NCI-H774 (cell line): ENCODE results near the gene ZNF888.
A peak's percentile ranks its signal among the peaks of the same experiment; 100 is the strongest.

Experiments
- DNase-seq: peaks from one replicate; lab custom pipeline; 2025; lab: John Stamatoyannopoulos, UW

The ZNF888 gene

GRCh38 chr19:52922841-52923777, at the start of gene ZNF888:
Gene ZNF888 (minus strand): TSS chr19:52923428. CDS start chr19:52917873, 5,555 bp downstream.
- peak; percentile 77 for DNase-seq

- no peak for DNase-seq
Observed at GRCh38 chr19:52967772-52968171, 44.5 kb upstream of the ZNF888 start.

GRCh38 chr19:52963247-52963618, 40.0 kb upstream of the ZNF888 start:
- no peak for DNase-seq

- DNase-seq = peak; percentile 95
Observed at GRCh38 chr19:52962394-52963246, 39.4 kb upstream of the ZNF888 start, which contains the start of gene ZNF816. Gene ZNF816 (minus strand): TSS chr19:52962881. CDS start chr19:52956089, 6,792 bp downstream.

GRCh38 chr19:52961981-52962380, 38.8 kb upstream of the ZNF888 start:
- no peak for DNase-seq

- DNase-seq = no peak
Observed at GRCh38 chr19:52959613-52960295, 36.5 kb upstream of the ZNF888 start.

- no peak for DNase-seq
Observed at GRCh38 chr19:52957591-52957990, 34.4 kb upstream of the ZNF888 start.

- no peak for DNase-seq
Observed at GRCh38 chr19:52956917-52957316, 33.7 kb upstream of the ZNF888 start.

GRCh38 chr19:52949422-52949821, 26.2 kb upstream of the ZNF888 start:
- DNase-seq = no peak

GRCh38 chr19:52948025-52948770, 25.0 kb upstream of the ZNF888 start:
- DNase-seq = no peak

GRCh38 chr19:52946322-52947310, 23.4 kb upstream of the ZNF888 start:
- no peak for DNase-seq

- DNase-seq = no peak
Observed at GRCh38 chr19:52945652-52946321, 22.6 kb upstream of the ZNF888 start.

GRCh38 chr19:52944703-52945493, 21.7 kb upstream of the ZNF888 start:
- peak; percentile 12 for DNase-seq

- no peak for DNase-seq
Observed at GRCh38 chr19:52943884-52944643, 20.8 kb upstream of the ZNF888 start.

GRCh38 chr19:52943134-52943883, 20.1 kb upstream of the ZNF888 start:
- no peak for DNase-seq

GRCh38 chr19:52942386-52943133, 19.3 kb upstream of the ZNF888 start:
- DNase-seq = peak; percentile 81
